GM18907 (cell line): ENCODE data around the gene SLC9C1.

Experiments
- ATAC-seq: cut with Tn5 transposase; IDR thresholded peaks from one replicate; pipeline ENCODE4 v1.9.1; 2021; ENCODE audit warnings: mild to moderate bottlenecking, moderate library complexity; ENCODE audit not compliant: unreplicated experiment

Gene SLC9C1

GRCh38 chr3:112307557-112307956 is 13.5 kb upstream of the SLC9C1 start:
- no peak for ATAC-seq

- ATAC-seq: no peak
These were observed 12.8 kb upstream of the SLC9C1 start for GRCh38 chr3:112306825-112307224.

GRCh38 chr3:112304611-112305010 is 10.6 kb upstream of the SLC9C1 start:
- no peak for ATAC-seq

- peak; percentile 53 for ATAC-seq
These were observed 9.8 kb upstream of the SLC9C1 start for GRCh38 chr3:112303764-112304325.

- ATAC-seq: peak; percentile 53
These were observed 9.1 kb upstream of the SLC9C1 start for GRCh38 chr3:112302881-112303763.

GRCh38 chr3:112302150-112302830 is 8.3 kb upstream of the SLC9C1 start:
- ATAC-seq: no peak

- ATAC-seq: no peak
These were observed 4.8 kb upstream of the SLC9C1 start for GRCh38 chr3:112298781-112299180.

GRCh38 chr3:112297714-112298113 is 3.7 kb upstream of the SLC9C1 start:
- ATAC-seq: peak; percentile 32

- ATAC-seq: no peak
These were observed 5.0 kb downstream of the SLC9C1 start for GRCh38 chr3:112289011-112289410.

- no peak for ATAC-seq
These were observed 13.8 kb downstream of the SLC9C1 start for GRCh38 chr3:112280266-112280665.

GRCh38 chr3:112273536-112273935 is 20.5 kb downstream of the SLC9C1 start:
- ATAC-seq: no peak

GRCh38 chr3:112261742-112262141 is 32.3 kb downstream of the SLC9C1 start:
- ATAC-seq: no peak

GRCh38 chr3:112260563-112260962 is 33.5 kb downstream of the SLC9C1 start:
- no peak for ATAC-seq

GRCh38 chr3:112253301-112253971 is 40.6 kb downstream of the SLC9C1 start:
- peak; percentile 69 for ATAC-seq

GRCh38 chr3:112247900-112248299 is 46.1 kb downstream of the SLC9C1 start:
- peak; percentile 74 for ATAC-seq

GRCh38 chr3:112247350-112247749 is 46.7 kb downstream of the SLC9C1 start:
- ATAC-seq: no peak

GRCh38 chr3:112233083-112233482 is 60.9 kb downstream of the SLC9C1 start:
- no peak for ATAC-seq

GRCh38 chr3:112231727-112232126 is 62.3 kb downstream of the SLC9C1 start:
- ATAC-seq: no peak

- no peak for ATAC-seq
These were observed 64.0 kb downstream of the SLC9C1 start for GRCh38 chr3:112230033-112230432.

GRCh38 chr3:112228786-112229185 is 65.2 kb downstream of the SLC9C1 start:
- no peak for ATAC-seq

- no peak for ATAC-seq
These were observed 93.7 kb downstream of the SLC9C1 start for GRCh38 chr3:112200317-112200666.
